ENCODE measurements around the gene TMEM255B.
"Not testable (repeated sequence)": the region's sequence is repeated elsewhere in the genome, so short reads cannot be mapped to it uniquely, and the experiment has no call there.

The TMEM255B gene

DNA sequence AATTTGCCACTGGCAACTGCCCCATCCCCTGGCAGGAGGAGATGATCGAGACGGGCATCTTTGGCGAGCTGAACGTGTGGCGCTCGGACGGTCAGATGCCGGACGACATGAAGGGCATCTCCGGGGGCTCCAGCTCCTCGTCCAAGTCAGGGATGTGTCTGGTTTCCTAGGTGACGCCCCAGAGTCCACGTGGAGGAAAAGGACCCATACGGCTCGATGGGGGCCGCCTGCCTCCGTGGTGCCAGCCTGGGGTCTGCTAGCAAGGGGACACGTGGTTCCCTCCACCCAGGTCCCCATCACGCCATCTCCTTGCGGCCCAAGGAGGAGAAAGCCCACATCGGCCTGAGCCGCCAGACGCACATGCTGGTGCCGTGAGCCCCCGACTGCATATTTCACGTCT lies 23.8 kb upstream of the TMEM255B start:
- DNase-seq = no peak

DNA sequence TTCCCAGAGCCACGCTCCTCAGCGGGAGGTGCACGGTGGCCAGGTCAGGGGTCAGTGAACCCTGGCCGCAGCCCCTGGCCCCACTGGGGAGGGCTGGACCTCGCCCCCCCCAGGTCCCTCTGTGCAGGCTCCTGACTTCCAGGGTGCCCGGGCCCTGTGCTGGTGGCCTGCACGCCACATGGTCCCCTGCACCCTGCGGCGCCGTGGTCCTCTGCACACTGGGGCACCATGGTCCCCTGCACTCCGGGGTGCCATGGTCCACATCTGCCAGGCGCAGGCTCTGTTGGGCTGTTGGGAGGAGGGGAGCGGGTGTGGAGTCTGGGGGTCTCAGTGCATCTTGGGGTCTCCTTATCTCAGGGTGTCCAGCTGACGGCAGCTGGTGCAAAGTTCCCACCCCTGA lies 23.3 kb upstream of the TMEM255B start:
- DNase-seq = no peak

DNA sequence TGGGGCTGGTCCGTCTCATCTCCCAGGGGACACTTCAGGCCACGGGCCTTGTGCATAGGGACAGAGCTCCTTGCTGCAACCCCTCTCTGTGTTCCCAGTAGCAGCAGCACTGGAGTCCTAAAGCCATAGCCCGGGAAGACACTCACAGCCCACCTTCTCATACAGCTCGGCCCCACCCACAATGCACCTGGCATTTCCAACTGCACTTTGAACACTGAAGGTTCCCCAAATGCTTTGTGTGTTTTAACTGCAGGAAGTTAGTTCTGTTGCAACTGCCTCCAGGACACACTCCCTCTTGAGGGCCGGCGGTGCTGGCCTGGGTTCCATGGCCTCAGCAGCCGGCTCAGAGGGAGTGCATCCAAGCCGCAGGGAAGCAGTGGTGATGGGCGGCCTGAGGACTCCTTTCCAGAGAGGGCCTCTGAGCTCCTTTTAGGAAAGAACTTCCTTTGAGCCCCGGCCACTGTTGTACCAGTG lies 22.7 kb upstream of the TMEM255B start:
- DNase-seq = no peak

DNA sequence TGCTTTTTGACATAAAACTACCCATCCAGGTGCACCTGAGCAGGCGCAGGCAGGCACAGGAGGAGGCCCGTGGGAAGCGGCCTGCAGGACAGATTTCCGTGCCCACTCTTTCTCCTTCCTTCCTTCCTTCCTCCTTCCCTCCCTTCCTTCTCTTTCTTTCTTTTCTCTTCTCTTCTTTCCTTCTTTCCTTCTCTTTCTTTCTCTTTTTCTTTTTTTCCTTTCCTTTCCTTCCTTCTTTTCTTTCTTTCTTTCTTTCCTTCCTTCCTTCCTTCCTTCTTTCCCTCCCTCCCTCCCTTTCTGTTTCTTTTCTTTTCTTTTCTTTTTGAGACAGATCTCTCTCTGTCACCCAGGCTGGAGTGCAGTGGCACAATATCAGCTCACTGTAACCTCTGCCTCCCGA lies 21.2 kb upstream of the TMEM255B start:
- no peak for DNase-seq

GRCh38 chr13:113739527-113740285 lies 19.3 kb upstream of the TMEM255B start:
- no peak for DNase-seq

DNA sequence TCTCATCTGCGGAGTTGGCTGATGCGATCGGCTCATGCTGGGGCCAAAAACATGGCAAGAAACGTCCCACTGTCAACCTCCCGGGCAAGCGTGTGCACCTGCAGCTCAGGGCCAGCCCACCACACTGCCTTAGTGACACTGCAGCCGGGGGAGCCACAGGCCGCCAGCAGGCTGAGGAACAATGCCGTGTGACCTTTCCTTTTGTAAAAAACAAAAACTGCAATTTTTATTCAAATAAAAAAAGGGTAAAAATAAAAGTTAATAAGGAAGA lies 18.8 kb upstream of the TMEM255B start:
- no peak for DNase-seq

- DNase-seq = no peak
Observed at GRCh38 chr13:113740661-113741060, 18.4 kb upstream of the TMEM255B start.

DNA sequence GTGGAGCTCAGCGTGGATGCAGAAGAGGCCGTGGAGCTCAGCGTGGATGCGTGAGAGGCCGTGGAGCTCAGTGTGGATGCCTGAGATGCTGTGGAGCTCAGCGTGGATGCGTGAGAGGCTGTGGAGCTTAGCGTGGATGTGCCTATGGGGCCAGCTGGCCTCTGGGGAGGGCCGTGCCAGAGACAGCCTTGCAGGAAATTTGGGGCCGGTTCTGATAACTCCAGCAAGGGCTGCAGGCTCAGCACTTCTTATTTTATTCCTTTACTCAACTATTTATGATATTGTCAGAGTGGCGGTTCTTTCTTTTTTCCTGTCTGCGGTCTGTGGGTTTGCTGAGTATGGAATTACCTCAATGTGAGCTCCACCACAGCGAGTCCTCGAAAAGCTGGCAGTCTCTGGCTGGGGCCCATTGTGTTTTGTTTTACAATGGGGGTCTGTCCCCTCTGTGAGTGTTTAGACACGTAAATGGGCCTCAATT lies 17.8 kb upstream of the TMEM255B start:
- DNase-seq = no peak

GRCh38 chr13:113742000-113742441 lies 17.0 kb upstream of the TMEM255B start:
- no peak for DNase-seq

DNA sequence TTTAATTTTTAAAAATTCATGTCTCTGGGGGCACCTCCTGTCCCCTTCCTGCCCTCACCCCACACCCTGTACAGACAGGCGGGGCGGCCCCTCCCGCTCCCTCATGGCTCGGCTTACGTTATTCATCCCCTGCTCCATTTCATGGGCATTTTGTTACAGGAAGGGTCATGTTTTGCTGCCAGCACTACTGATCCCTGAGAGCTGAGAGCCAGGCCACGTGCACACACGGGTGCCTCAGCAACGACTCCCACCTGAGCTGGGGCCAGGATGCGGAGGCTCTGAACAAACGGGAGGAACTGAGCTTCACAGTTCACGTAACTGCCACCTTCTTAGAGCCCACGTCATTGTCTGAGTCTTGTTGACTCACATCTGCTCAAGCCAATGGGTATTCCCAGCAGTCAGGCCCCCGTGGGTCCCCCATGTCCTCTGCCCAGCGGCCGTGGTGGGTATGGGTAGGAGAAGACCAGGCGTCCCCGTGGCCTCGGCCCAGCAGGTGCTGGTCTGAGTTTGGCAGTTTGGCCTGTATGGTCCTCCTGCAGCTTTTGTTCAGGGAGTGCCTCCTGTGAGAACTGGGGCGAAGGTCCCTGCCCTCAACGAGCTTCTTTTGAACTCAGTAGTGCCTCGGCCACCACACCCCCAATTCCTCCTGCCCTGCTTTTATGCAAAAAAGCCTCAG lies 16.4 kb upstream of the TMEM255B start:
- DNase-seq = no peak

DNA sequence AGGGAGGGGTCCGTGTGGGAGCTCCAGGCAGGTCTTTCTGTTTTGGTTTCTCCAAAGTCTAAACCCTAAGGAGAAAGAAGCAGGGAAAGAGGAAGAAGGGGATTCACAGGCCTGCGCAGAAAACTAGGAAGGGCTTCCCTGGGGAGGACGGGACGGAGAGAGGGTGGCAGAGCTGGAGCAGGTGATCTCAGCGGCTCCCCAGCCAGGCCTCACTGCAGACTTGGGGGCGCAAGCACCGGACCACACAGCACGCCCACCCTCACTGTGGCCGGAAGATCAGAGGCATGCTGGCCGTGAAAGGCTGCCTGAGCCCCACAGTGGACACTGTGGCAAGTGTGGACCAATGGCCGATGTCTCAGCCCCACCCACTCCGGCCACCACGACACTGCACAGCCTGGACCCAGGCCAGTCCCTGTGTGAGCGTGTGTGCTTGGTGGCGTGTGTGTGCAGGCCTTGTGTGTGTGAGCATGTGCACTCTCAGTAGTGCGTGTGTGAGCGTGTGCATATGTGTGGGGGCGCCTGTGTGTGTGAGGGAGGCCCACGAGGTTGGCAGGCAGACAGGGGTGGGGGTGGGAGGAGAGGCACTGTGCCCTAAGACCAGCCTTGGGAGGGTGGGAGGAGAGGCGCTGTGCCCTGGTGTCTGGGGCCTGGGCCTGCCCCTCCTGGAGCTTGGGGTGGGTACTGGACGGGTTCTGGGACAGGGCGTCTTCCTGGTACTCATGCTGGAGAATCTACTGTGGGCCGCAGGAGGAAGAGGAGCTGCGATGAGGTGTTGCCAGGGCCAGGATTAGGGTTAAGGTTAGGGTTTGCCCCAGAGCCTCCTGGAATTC lies 15.4 kb upstream of the TMEM255B start:
- no peak for DNase-seq

- no peak for DNase-seq
Observed at GRCh38 chr13:113744197-113745000, 14.6 kb upstream of the TMEM255B start.

GRCh38 chr13:113745059-113745458 lies 14.0 kb upstream of the TMEM255B start:
- no peak for DNase-seq

GRCh38 chr13:113745500-113746142 lies 13.4 kb upstream of the TMEM255B start:
- DNase-seq = not testable (repeated sequence)

GRCh38 chr13:113746143-113746525 lies 12.9 kb upstream of the TMEM255B start:
- no peak for DNase-seq

GRCh38 chr13:113746671-113747070 lies 12.4 kb upstream of the TMEM255B start:
- DNase-seq = no peak

DNA sequence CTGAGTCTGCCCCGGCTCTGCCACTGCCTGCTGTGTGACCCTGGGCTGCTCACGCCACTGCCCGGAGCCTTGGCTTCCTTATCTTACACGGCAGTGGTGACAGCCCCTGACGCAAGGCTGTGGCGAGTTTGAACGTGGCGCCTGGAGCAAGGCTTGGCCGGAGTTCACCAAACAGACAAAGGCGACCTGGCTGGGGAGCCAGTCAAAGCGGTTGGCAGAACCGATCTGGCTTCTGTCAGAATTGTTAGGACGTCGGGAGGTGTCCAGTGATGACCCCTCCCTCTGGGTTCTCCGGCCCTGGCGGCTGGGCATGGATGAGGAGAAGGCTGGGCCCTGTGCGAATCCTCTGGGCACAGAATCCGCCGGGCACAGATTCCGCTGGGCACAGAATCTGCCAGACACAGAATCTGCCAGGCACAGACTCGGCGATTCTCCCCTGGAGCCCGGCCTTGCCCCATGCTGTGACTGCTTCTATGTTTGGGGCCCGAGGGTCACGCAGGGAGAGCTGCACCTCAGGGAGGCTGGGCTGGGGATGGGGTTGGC lies 11.7 kb upstream of the TMEM255B start:
- DNase-seq = no peak

DNA sequence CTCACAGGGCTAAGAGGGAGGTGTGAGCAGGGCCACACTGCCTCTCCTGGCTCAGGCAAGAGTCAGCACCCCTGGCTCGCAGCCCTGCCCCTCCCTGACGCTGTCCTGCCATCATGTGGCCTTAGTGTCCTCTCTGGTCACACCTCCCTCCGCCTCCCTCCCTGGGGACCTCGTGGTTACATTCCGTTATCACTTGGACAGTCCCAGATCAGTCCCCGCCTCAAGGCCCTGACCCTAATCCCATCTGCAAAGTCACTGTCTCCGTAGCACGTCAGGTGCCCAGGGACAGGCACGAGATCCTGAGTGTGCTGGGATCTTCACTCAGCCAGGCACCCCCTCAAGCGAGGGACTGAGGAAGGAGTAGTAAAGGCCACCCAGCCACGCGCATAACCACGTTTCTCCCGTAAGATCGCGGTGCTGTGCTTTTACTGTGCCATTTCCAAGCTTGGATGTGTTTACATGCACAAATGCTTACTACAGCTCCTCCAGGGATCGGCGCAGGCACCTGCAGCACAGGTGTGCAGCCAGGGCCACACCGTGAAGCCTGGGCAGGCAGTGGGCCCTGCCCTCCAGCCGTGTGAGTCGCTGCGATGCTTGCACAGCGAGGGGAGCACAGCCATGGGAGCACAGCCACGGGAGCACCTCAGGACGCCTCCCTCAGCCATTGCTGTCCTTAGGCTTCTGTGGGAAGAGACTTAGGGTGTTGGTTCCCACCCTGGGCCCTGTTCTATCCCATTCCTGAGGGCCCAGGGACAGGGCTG lies 10.7 kb upstream of the TMEM255B start:
- no peak for DNase-seq

GRCh38 chr13:113748862-113749451 lies 10.1 kb upstream of the TMEM255B start:
- no peak for DNase-seq

DNA sequence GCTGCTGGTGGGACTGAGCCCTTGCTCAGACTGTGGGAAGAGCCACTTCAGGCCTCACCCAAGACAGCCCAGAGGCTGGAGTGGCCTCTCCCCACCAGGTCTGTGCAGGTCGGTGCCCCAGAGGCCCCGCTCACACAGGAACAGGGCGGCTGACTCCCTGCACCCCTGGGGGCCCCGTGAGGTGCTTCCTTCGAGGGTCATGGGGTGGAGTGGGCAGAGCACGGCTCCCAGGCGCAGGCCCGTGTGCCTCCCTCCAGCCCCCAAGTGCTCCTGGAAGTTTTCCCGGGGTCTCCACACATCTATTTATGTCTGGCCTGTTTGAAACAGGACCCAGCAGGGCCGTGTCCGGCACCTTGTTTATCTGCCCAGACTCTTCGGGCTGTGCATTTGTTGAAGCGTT lies 9.5 kb upstream of the TMEM255B start:
- no peak for DNase-seq

GRCh38 chr13:113749967-113750366 lies 9.1 kb upstream of the TMEM255B start:
- no peak for DNase-seq
